Measurements from ENCODE around the gene NUMB. TPM values are rescaled to one million over a fixed set of nuclear protein-coding genes. Genes with fewer than 3 reads are reported as not detected.

NUMB gene
- total and polyA plus RNA-seq, 2 of the 4 experiments (the other 2 are of a cell fraction) = 45.9 to 114 TPM

DNA sequence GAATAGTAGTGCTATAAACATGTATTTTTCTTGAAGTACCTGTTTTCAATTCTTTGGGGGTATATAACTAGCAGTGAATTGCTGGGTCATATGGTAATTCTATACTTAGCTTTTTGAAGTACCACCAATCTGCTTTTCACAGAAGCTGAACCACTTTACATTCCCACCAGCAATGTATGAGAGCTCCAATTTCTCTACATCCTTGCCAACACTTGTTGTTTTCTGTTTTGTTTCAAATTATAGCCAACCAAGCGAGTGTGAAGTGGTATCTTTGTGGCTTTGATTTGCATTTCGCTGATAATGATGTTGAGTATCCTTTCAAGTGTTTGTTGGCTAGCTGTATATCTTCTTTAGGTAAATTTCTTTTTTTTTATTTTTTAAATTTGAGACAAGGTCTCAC, 125.3 kb downstream of the NUMB start:
- WGBS, 2 experiments (ENCODE audit: extremely low coverage in 2 of 2, insufficient read length in 1 of 2) = no CpG with 5 or more reads among the region's 2 CpGs
- no peak overlapping the region for H4K5ac ChIP-seq (ENCODE audit: low read depth, low read length)
- no peaks in the 10 kb centered on the region for H3K27me3 ChIP-seq (ENCODE audit: control insufficient read depth, insufficient read depth, low read length)
- no peak overlapping the region for H2BK5ac ChIP-seq (ENCODE audit: low read depth, low read length, poor library complexity, severe bottlenecking)
- H4K8ac ChIP-seq (ENCODE audit: low read depth in 2 of 2, low read length in 2 of 2) = no peak overlapping the region
- no peak overlapping the region for H2BK120ac ChIP-seq (ENCODE audit: low read depth, low read length)
- no peaks in the 10 kb centered on the region; the same call in none of the 2 replicates for H3K4me1 ChIP-seq (ENCODE audit: control insufficient read depth, insufficient read depth, low read length)
- dilution Hi-C loops (cut with HindIII; ENCODE audit: low sequenced_read_pairs, unreplicated experiment) (no loop called here), intact Hi-C loops (cut with micrococcal nuclease) (no loop called here), in situ Hi-C loops (cut with MboI; ENCODE audit: low sequenced_read_pairs) (no loop called here)
- no peak overlapping the region for H3K9ac ChIP-seq (ENCODE audit: low read depth, low read length)
- no TSS peak for BruUV-seq (replicated peaks)
- no peak overlapping the region for H3K4me2 ChIP-seq (ENCODE audit: low read depth, low read length)
- no peak overlapping the region for H2AFZ ChIP-seq (replicated peaks; ENCODE audit: low read length, poor library complexity)
- no peaks in the 10 kb centered on the region for H3K9me3 ChIP-seq (ENCODE audit: control insufficient read depth, insufficient read depth, low read length)
- no peak overlapping the region for H3K27ac ChIP-seq (ENCODE audit: insufficient read depth, low read length)
- H2BK15ac ChIP-seq (ENCODE audit: low read depth, low read length) = no peak overlapping the region
- ATAC-seq (ENCODE audit: low read depth) = no peak
- H4K20me1 ChIP-seq (ENCODE audit: insufficient read depth, low read length) = peaks cover 17% of the 10 kb centered on the region
- CTCF ChIA-PET = interaction anchor here (0.6 kb wide), 1 partner anchor 92 kb away, joined by 3 read pairs; no protein-coding TSS in a partner anchor
- no peak overlapping the region for H3K23ac ChIP-seq (ENCODE audit: low read depth, low read length)
- peaks cover 10 to 56% of the 10 kb centered on the region in 2 experiments for H3K79me1 ChIP-seq (ENCODE audit: low read depth in 1 of 2, low read length in 2 of 2)
- no peak overlapping the region for H3K4me3 ChIP-seq (ENCODE audit: insufficient read depth, low read depth, low read length)
- no peak overlapping the region for H3K18ac ChIP-seq (ENCODE audit: low read depth, low read length)
- 0 out of 2 replicates have a peak, but pooled peaks cover 2% of the 10 kb centered on the region for H3K9me1 ChIP-seq (ENCODE audit: insufficient read depth, low read length)
- H2BK20ac ChIP-seq (ENCODE audit: low read depth, low read length) = no peak overlapping the region
- no peak overlapping the region for H2AK9ac ChIP-seq (replicated peaks; ENCODE audit: low read depth, low read length, poor library complexity)
- DNase-seq = no peak
- H3K4ac ChIP-seq (ENCODE audit: low read depth, low read length) = no peak overlapping the region
- H3K56ac ChIP-seq (ENCODE audit: extremely low read depth, insufficient read depth, low read length) = no peak overlapping the region
- H2AK5ac ChIP-seq (ENCODE audit: low read depth, low read length) = no peak overlapping the region
- H3K36me3 ChIP-seq (ENCODE audit: control insufficient read depth, insufficient read depth, low read length) = no peaks in the 10 kb centered on the region
- POLR2A ChIA-PET (ENCODE audit: unreplicated experiment) = no interaction called here
- no peak overlapping the region for H3K14ac ChIP-seq (replicated peaks; ENCODE audit: low read depth, low read length)
- TF ChIP-seq SMC3 (IDR thresholded peaks at IDR 0.05; ENCODE audit: low read depth, low read length) (no peak), MAZ (IDR thresholded peaks at IDR 0.05; ENCODE audit: borderline replicate concordance, low read depth, low read length) (no peak), CEBPB (IDR thresholded peaks at IDR 0.05; ENCODE audit: low read depth, low read length) (no peak), RAD21 (IDR thresholded peaks at IDR 0.05; ENCODE audit: low read length) (no peak), CHD1 (IDR thresholded peaks at IDR 0.05; ENCODE audit: low read depth, low read length) (no peak), BHLHE40 (IDR thresholded peaks at IDR 0.05; ENCODE audit: low read depth, low read length) (no peak), FOS (IDR thresholded peaks at IDR 0.05; ENCODE audit: low read depth, low read length) (no peak), MAFK (IDR thresholded peaks at IDR 0.05; ENCODE audit: low read depth, low read length) (no peak), RFX5 (IDR thresholded peaks at IDR 0.05; ENCODE audit: low read depth, low read length) (no peak), MXI1 (IDR thresholded peaks at IDR 0.05; ENCODE audit: borderline replicate concordance, low read depth, low read length) (no peak)
- TF ChIP-seq, protein P1, sequence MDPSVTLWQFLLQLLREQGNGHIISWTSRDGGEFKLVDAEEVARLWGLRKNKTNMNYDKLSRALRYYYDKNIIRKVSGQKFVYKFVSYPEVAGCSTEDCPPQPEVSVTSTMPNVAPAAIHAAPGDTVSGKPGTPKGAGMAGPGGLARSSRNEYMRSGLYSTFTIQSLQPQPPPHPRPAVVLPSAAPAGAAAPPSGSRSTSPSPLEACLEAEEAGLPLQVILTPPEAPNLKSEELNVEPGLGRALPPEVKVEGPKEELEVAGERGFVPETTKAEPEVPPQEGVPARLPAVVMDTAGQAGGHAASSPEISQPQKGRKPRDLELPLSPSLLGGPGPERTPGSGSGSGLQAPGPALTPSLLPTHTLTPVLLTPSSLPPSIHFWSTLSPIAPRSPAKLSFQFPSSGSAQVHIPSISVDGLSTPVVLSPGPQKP (IDR thresholded peaks at IDR 0.05; ENCODE audit: borderline replicate concordance, low read depth, low read length) = no peak
- no peak overlapping the region for H4K91ac ChIP-seq (ENCODE audit: insufficient read depth, low read depth, low read length)

Data from IMR-90 (cell line).